NCI-H1436 (cell line): ENCODE measurements around the gene CLDN14.

Experiments used
- DNase-seq: peaks from one replicate; lab custom pipeline; 2025; lab: John Stamatoyannopoulos, UW

The CLDN14 gene

GRCh38 chr21:36479415-36480402 is at the start of gene CLDN14:
TSS of gene CLDN14 (minus strand) at chr21:36480122. CDS start at chr21:36461695, 18,427 bp downstream.
- no peak for DNase-seq

GRCh38 chr21:36528716-36529115 is 48.8 kb upstream of the CLDN14 start:
- DNase-seq: no peak

GRCh38 chr21:36527317-36527716 is 47.4 kb upstream of the CLDN14 start:
- DNase-seq: no peak

- no peak for DNase-seq
These were observed 46.2 kb upstream of the CLDN14 start for GRCh38 chr21:36526104-36526503.

- no peak for DNase-seq
These were observed 44.6 kb upstream of the CLDN14 start for GRCh38 chr21:36524477-36524876.

GRCh38 chr21:36522219-36522808 is 42.4 kb upstream of the CLDN14 start:
- DNase-seq: no peak

- no peak for DNase-seq
These were observed 39.1 kb upstream of the CLDN14 start for GRCh38 chr21:36518883-36519492.

- DNase-seq: no peak
These were observed 37.6 kb upstream of the CLDN14 start for GRCh38 chr21:36517366-36518075.

- no peak for DNase-seq
These were observed 36.4 kb upstream of the CLDN14 start for GRCh38 chr21:36516281-36516680.

- DNase-seq: no peak
These were observed 33.5 kb upstream of the CLDN14 start for GRCh38 chr21:36513430-36513829.

GRCh38 chr21:36512971-36513370 is 33.0 kb upstream of the CLDN14 start:
- DNase-seq: no peak

GRCh38 chr21:36511484-36512220 is 31.7 kb upstream of the CLDN14 start:
- DNase-seq: no peak

GRCh38 chr21:36510911-36511310 is 31.0 kb upstream of the CLDN14 start:
- DNase-seq: no peak

GRCh38 chr21:36509973-36510664 is 30.2 kb upstream of the CLDN14 start:
- no peak for DNase-seq

- DNase-seq: no peak
These were observed 29.0 kb upstream of the CLDN14 start for GRCh38 chr21:36508948-36509347.

- DNase-seq: no peak
These were observed 27.6 kb upstream of the CLDN14 start for GRCh38 chr21:36507397-36508018.

- no peak for DNase-seq
These were observed 26.6 kb upstream of the CLDN14 start for GRCh38 chr21:36506482-36506881.

- DNase-seq: peak; percentile 13
These were observed 24.4 kb upstream of the CLDN14 start for GRCh38 chr21:36504067-36505058.

- DNase-seq: no peak
These were observed 22.4 kb upstream of the CLDN14 start for GRCh38 chr21:36502365-36502764.
